H1 (cell line): Measurements from ENCODE around the gene NKAPD1. TPM values are rescaled to one million over a fixed set of nuclear protein-coding genes. Genes with fewer than 3 reads are reported as not detected.

Source experiments
- CTCF ChIA-PET: fragments of 300-600 bp; sonication (Branson Sonifier 250); formaldehyde crosslinking; loops from one replicate; lab custom pipeline; 2021; ENCODE audit not compliant: partially characterized antibody; lab: Charles Lee
- POLR2A ChIA-PET: fragments of 300-600 bp; sonication (Branson Sonifier 250); formaldehyde crosslinking; loops from one replicate; lab custom pipeline; 2021; ENCODE audit warnings: inconsistent platforms; ENCODE audit not compliant: partially characterized antibody; lab: Charles Lee
- DNase-seq, 2 experiments: peaks; one replicate each; pipeline versions ENCODE4 v3.0.0 to v3.0.0-alpha.2; 2010 to 2022; ENCODE audit warnings: low spot score in 2 of 2, low read depth in 1 of 2, mixed read lengths in 1 of 2
- FAIRE-seq: peaks from 2 replicates; lab custom pipeline; 2011; peaks lifted over from hg19 to GRCh38; lab: Jason Lieb, UNC
- H2AFZ ChIP-seq: 2 replicates; pipeline ENCODE4 v1.8.1; 2012; ENCODE audit warnings: low read length, inconsistent platforms
- H2AK5ac ChIP-seq: 2 replicates; pipeline ENCODE4 v1.6.1; 2013; ENCODE audit warnings: low read depth, low read length
- H2BK120ac ChIP-seq: replicated peaks from 2 replicates; pipeline ENCODE3; 2013; ENCODE audit warnings: low read depth, low read length, inconsistent platforms
- H2BK12ac ChIP-seq: 2 replicates; pipeline ENCODE4 v1.6.1; 2013; ENCODE audit warnings: low read depth, low read length
- H2BK15ac ChIP-seq: 2 replicates; pipeline ENCODE4 v1.6.1; 2013; ENCODE audit warnings: low read length
- H2BK20ac ChIP-seq: 2 replicates; pipeline ENCODE4 v1.6.1; 2013; ENCODE audit warnings: low read length
- H2BK5ac ChIP-seq: 2 replicates; pipeline ENCODE4 v1.6.1; 2013; ENCODE audit warnings: low read depth, low read length
- H3K14ac ChIP-seq: 2 replicates; pipeline ENCODE4 v1.6.1; 2013; ENCODE audit warnings: inconsistent platforms; ENCODE audit not compliant: insufficient read length
- H3K18ac ChIP-seq: 2 replicates; pipeline ENCODE4 v1.6.1; 2013; ENCODE audit warnings: low read length; ENCODE audit errors: extremely low read depth
- H3K23ac ChIP-seq: 2 replicates; pipeline ENCODE4 v1.6.1; 2013; ENCODE audit warnings: inconsistent platforms; ENCODE audit not compliant: insufficient read length
- H3K23me2 ChIP-seq: 2 replicates; pipeline ENCODE4 v1.6.1; 2013; ENCODE audit warnings: low read depth, low read length
- H3K27ac ChIP-seq: 2 replicates; pipeline ENCODE4 v1.6.1; 2011; ENCODE audit warnings: low read depth, low read length, inconsistent platforms
- H3K27me3 ChIP-seq, 4 experiments: replicated peaks in 1 of 4; 1 replicate in 1 of 4; 2 replicates in 3 of 4; pipeline versions ENCODE4 v1.6.1 to v1.8.1; 2011 to 2013; ENCODE audit warnings: low read length in 3 of 4, mild to moderate bottlenecking in 3 of 4, inconsistent platforms in 2 of 4, mixed read lengths in 2 of 4, moderate library complexity in 1 of 4; ENCODE audit not compliant: control insufficient read depth in 3 of 4, insufficient read depth in 3 of 4; ENCODE audit errors: extremely low read depth in 1 of 4
- H3K36me3 ChIP-seq, 4 experiments: 2 replicates each; pipeline versions ENCODE4 v1.6.1 to v1.8.1; 2011 to 2013; ENCODE audit warnings: mild to moderate bottlenecking in 4 of 4, low read length in 3 of 4, moderate library complexity in 2 of 4, control low read depth in 1 of 4, inconsistent platforms in 1 of 4; ENCODE audit not compliant: insufficient read depth in 4 of 4, control insufficient read depth in 2 of 4
- H3K4ac ChIP-seq: replicated peaks from 2 replicates; pipeline ENCODE3; 2013; ENCODE audit warnings: low read length, low read depth, mixed read lengths, inconsistent platforms; ENCODE audit not compliant: insufficient read length
- H3K4me1 ChIP-seq, 4 experiments: replicated peaks in 1 of 4; 1 replicate in 1 of 4; 2 replicates in 3 of 4; pipeline versions ENCODE4 v1.6.1 to v1.8.1; 2011 to 2013; ENCODE audit warnings: low read length in 3 of 4, inconsistent platforms in 2 of 4, mixed read lengths in 1 of 4; ENCODE audit not compliant: insufficient read depth in 4 of 4, control insufficient read depth in 3 of 4
- H3K4me2 ChIP-seq, 2 experiments: 2 replicates each; pipeline versions ENCODE4 v1.6.1 to v1.8.1; 2011 to 2013; ENCODE audit warnings: low read depth in 2 of 2, low read length in 2 of 2, control low read depth in 1 of 2, inconsistent platforms in 1 of 2, mild to moderate bottlenecking in 1 of 2; ENCODE audit not compliant: insufficient read depth in 1 of 2
- H3K4me3 ChIP-seq, 4 experiments: fragments of 200-600, 300-600 bp in 1 of 4; sonication (generic), shearing (Covaris generic), sonication (Bioruptor Twin) in 1 of 4; 2 replicates each; pipeline versions ENCODE4 v1.5.1 to v1.8.1; 2011 to 2016; ENCODE audit warnings: low read length in 4 of 4, low read depth in 3 of 4, control low read depth in 2 of 4, inconsistent platforms in 2 of 4, mild to moderate bottlenecking in 2 of 4, mixed read lengths in 1 of 4, moderate library complexity in 1 of 4; ENCODE audit not compliant: insufficient read depth in 2 of 4; ENCODE audit errors: extremely low read depth in 1 of 4
- H3K56ac ChIP-seq: replicated peaks from 2 replicates; pipeline ENCODE3; 2013; ENCODE audit warnings: low read depth, mild to moderate bottlenecking, mixed read lengths, low read length, inconsistent platforms; ENCODE audit not compliant: insufficient read length
- H3K79me1 ChIP-seq: 2 replicates; pipeline ENCODE4 v1.6.1; 2013; ENCODE audit warnings: low read depth, low read length, control low read depth
- H3K79me2 ChIP-seq, 2 experiments: 2 replicates each; pipeline versions ENCODE4 v1.6.1 to v1.8.1; 2012 to 2013; ENCODE audit warnings: low read length in 2 of 2, mild to moderate bottlenecking in 2 of 2, inconsistent platforms in 1 of 2; ENCODE audit not compliant: insufficient read depth in 2 of 2, control insufficient read depth in 1 of 2
- H3K9ac ChIP-seq, 4 experiments: replicated peaks in 1 of 4; 1 replicate in 1 of 4; 2 replicates in 3 of 4; pipeline versions ENCODE4 v1.6.1 to v1.8.1; 2011 to 2013; ENCODE audit warnings: low read depth in 3 of 4, low read length in 3 of 4, control low read depth in 2 of 4, mild to moderate bottlenecking in 2 of 4, moderate library complexity in 2 of 4, inconsistent platforms in 1 of 4; ENCODE audit errors: extremely low read depth in 1 of 4
- H3K9me3 ChIP-seq, 2 experiments: 2 replicates each; pipeline versions ENCODE4 v1.6.1 to v1.8.1; 2012 to 2013; ENCODE audit warnings: mild to moderate bottlenecking in 2 of 2, moderate library complexity in 2 of 2, control low read depth in 1 of 2, inconsistent platforms in 1 of 2, low read depth in 1 of 2, low read length in 1 of 2, mixed read lengths in 1 of 2; ENCODE audit not compliant: insufficient read depth in 2 of 2
- H4K20me1 ChIP-seq, 2 experiments: replicated peaks in 1 of 2; 2 replicates each; pipeline versions ENCODE3 to v1.8.1; 2011 to 2013; ENCODE audit warnings: inconsistent platforms in 2 of 2, low read length in 2 of 2, mild to moderate bottlenecking in 1 of 2; ENCODE audit not compliant: insufficient read depth in 2 of 2, control insufficient read depth in 1 of 2
- H4K5ac ChIP-seq: 2 replicates; pipeline ENCODE4 v1.6.1; 2013; ENCODE audit warnings: low read length, low read depth, mixed read lengths, inconsistent platforms; ENCODE audit not compliant: insufficient read length
- H4K8ac ChIP-seq: 2 replicates; pipeline ENCODE4 v1.8.0; 2013; ENCODE audit warnings: mild to moderate bottlenecking, moderate library complexity, low read length, inconsistent platforms; ENCODE audit not compliant: insufficient read depth; ENCODE audit errors: extremely low read depth
- H4K91ac ChIP-seq: replicated peaks from 2 replicates; pipeline ENCODE3; 2013; ENCODE audit warnings: low read length, mixed read lengths, inconsistent platforms; ENCODE audit not compliant: insufficient read length
- CBX8 ChIP-seq: fragments of 300-800, 300-1000 bp; sonication (generic); IDR thresholded peaks from 2 replicates; pipeline ENCODE4 v1.7.1; 2016; ENCODE audit warnings: low read depth, low read length, borderline replicate concordance
- JUN ChIP-seq: IDR thresholded peaks from 2 replicates; pipeline ENCODE4 v1.6.1; 2011; ENCODE audit warnings: low read depth, mild to moderate bottlenecking, improper control_type of control experiment, low read length
- MAX ChIP-seq: IDR thresholded peaks from 2 replicates; pipeline ENCODE4 v1.6.1; 2012; ENCODE audit warnings: inconsistent platforms
- NANOG ChIP-seq: IDR thresholded peaks from 2 replicates; pipeline ENCODE4 v1.6.1; 2011; ENCODE audit warnings: low read length, low read depth, mild to moderate bottlenecking, inconsistent platforms; ENCODE audit not compliant: insufficient read depth, poor library complexity, severe bottlenecking
- NRF1 ChIP-seq: IDR thresholded peaks from 2 replicates; pipeline ENCODE4 v1.6.1; 2011; ENCODE audit warnings: mild to moderate bottlenecking, low read depth, low read length, improper control_type of control experiment
- PHF8 ChIP-seq: fragments of 200-600 bp; sonication (generic); conservative IDR thresholded peaks from 2 replicates; pipeline ENCODE4 v1.7.1; 2012; ENCODE audit warnings: low read depth, mild to moderate bottlenecking, inconsistent platforms, low read length, moderate library complexity
- SP1 ChIP-seq: IDR thresholded peaks from 2 replicates; pipeline ENCODE4 v1.6.1; 2011; ENCODE audit warnings: low read depth, low read length
- SRF ChIP-seq: IDR thresholded peaks from 2 replicates; pipeline ENCODE4 v1.6.1; 2011; ENCODE audit warnings: mild to moderate bottlenecking, low read depth, low read length, moderate library complexity
- TAF7 ChIP-seq: optimal IDR thresholded peaks from 2 replicates; pipeline ENCODE3; 2011; ENCODE audit warnings: low read depth, mild to moderate bottlenecking, inconsistent platforms, low read length, moderate library complexity, borderline replicate concordance
- TCF12 ChIP-seq: IDR thresholded peaks from 2 replicates; pipeline ENCODE4 v1.6.1; 2011; ENCODE audit warnings: low read depth, mild to moderate bottlenecking, low read length
- WGBS, 2 experiments: shearing (Covaris generic) in 1 of 2; methylation state at CpG; one replicate each; pipeline versions ENCODE4 v1.1.6 to v1.1.7; 2013 to 2015; ENCODE audit warnings: low lambda C conversion rate in 2 of 2, mixed read lengths in 2 of 2, inconsistent platforms in 1 of 2, low coverage in 1 of 2, missing lambda C conversion rate in 1 of 2; ENCODE audit not compliant: insufficient replicate concordance in 2 of 2, insufficient coverage in 1 of 2, insufficient read length in 1 of 2; ENCODE audit errors: extremely low coverage in 1 of 2, missing lambda C conversion rate in 1 of 2; 5-methylcytosine and 5-hydroxymethylcytosine counted together
- polyA plus RNA-seq, 7 experiments: library from polyadenylated mRNA; depleted of rRNA in 3 of 7; stranded (reverse) in 5 of 7; unstranded in 2 of 7; fragments of >200 nt in 5 of 7; fragments of 200-250 nt in 2 of 7; gene quantifications; 1 replicate in 5 of 7; 2 replicates in 1 of 7; 4 replicates in 1 of 7; pipeline versions ENCODE4 v1.2.1 to v1.2.3, GENCODE V29; 2011 to 2013; ENCODE audit warnings: missing spikeins in 2 of 7, mixed read lengths in 2 of 7
- total RNA-seq: library from RNA; stranded (reverse); fragmentation: NEBNext Ultra II Directional; extraction: Animal tissue kit (Norgen Biotek cat#: 25700); gene quantifications from 2 replicates; pipeline ENCODE4 v1.2.1, GENCODE V29; 2021

Gene NKAPD1
- total and polyA plus RNA-seq, 2 of the 8 experiments (the other 6 are each of a cell fraction or from before 2014, with no cell fraction given), result 6.7 to 16.7 TPM

- Histone ChIP-seq H4K5ac (no peak overlapping the region), H3K14ac (no peak overlapping the region), H3K9ac (no peak overlapping the region), H3K79me2 (no peaks in the 10 kb centered on the region), H3K23me2 (no peaks in the 10 kb centered on the region; the same call in 1 of the 2 replicates), H3K36me3 (no peaks in the 10 kb centered on the region), H3K27ac (no peak overlapping the region), H3K18ac (no peak overlapping the region), H2BK120ac (no peak overlapping the region), H3K4me3 (no peak overlapping the region), H2BK12ac (no peak overlapping the region), H2AK5ac (no peak overlapping the region), H2AFZ (no peak overlapping the region), H3K56ac (no peak overlapping the region), H3K4me2 (no peak overlapping the region), H4K20me1 (no peaks in the 10 kb centered on the region), H3K4ac (no peak overlapping the region), H3K4me1 (no peaks in the 10 kb centered on the region), H3K79me1 (no peaks in the 10 kb centered on the region), H4K8ac (no peak overlapping the region), H3K23ac (no peak overlapping the region), H2BK5ac (no peak overlapping the region), H3K27me3 (no peaks in the 10 kb centered on the region), H2BK15ac (no peak overlapping the region), H4K91ac (no peak overlapping the region), H2BK20ac (no peak overlapping the region), H3K9me3 (no peaks in the 10 kb centered on the region)
- CTCF ChIA-PET, result interaction anchor here (0.6 to 2.1 kb wide), 12 partner anchors 8 to 397 kb away, joined by 3 to 20 read pairs (median 4); partner anchors contain the start of gene BCO2
- WGBS, 2 experiments, result 90% methylated on average over 5 of the region's 5 CpGs; no CpG with 5 or more reads in 1 of the 2 experiments
- DNase-seq, result no peak
- POLR2A ChIA-PET, result interaction anchor here (1.0 kb wide), 1 partner anchor 10 kb away, joined by 3 read pairs; no protein-coding TSS in a partner anchor
- no peak for FAIRE-seq
- no peak for TF ChIP-seq TCF12
- TF ChIP-seq PHF8, result no peak
- no peak for TF ChIP-seq NRF1
- TF ChIP-seq NANOG, result no peak
- no peak for TF ChIP-seq CBX8
- TF ChIP-seq SRF, result no peak
- no peak for TF ChIP-seq TAF7
- no peak for TF ChIP-seq SP1
- TF ChIP-seq MAX, result no peak
- TF ChIP-seq JUN, result no peak
Measured at GRCh38 chr11:112121981-112122615, 48.0 kb downstream of the NKAPD1 start.
